ENCODE data around the gene KCNK17.
A peak's percentile ranks its signal among the peaks of the same experiment; 100 is the strongest.

KCNK17 gene

GRCh38 chr6:39335780-39336545 lies 21.7 kb upstream of the KCNK17 start:
- DNase-seq (ENCODE audit: low read depth, low spot score): no peak

DNA sequence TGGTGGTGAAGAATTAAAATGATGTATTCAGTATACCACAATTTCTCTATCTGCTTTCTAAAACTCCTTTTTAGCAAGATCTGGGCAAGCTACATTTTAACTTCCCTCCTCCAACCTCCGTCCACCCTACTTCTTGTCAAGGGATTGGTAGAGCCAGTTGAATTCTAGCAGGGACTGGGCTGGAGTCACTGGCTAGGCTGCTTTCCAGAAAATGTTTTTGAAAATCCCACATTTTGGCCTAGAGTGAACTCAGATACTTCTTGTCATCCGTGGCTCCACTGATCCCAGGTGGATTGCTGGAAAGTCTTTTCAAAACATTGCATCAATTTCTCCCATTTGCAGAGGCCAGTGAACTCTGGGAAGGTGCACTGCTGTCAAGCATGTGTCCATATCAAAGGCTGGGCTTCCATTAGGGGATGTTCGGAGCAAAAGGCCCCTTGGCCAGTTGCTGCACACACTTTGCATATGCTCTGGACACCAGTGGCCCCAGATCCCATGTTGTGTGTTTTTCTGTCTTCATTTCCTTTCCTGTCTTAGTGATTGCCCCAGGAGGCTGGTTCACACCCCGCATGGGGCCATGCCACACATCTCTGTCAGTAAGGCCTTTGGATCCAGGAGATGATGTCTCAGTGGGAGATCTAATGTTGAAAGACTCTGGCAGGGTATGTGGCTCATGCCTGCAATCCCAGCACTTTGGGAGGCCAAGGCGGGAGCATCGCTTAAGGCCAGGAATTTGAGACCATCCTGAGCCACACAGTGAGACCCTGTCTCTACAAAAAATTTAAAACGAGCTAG lies 19.6 kb upstream of the KCNK17 start:
- DNase-seq (ENCODE audit: low read depth, low spot score): no peak

- no peak for DNase-seq (ENCODE audit: low read depth, low spot score)
These were observed 16.3 kb upstream of the KCNK17 start for GRCh38 chr6:39330476-39330875.

- no peak for DNase-seq (ENCODE audit: low read depth, low spot score)
These were observed 15.8 kb upstream of the KCNK17 start for GRCh38 chr6:39330057-39330456.

- no peak for DNase-seq (ENCODE audit: low read depth, low spot score)
These were observed 13.8 kb upstream of the KCNK17 start for GRCh38 chr6:39328066-39328465.

DNA sequence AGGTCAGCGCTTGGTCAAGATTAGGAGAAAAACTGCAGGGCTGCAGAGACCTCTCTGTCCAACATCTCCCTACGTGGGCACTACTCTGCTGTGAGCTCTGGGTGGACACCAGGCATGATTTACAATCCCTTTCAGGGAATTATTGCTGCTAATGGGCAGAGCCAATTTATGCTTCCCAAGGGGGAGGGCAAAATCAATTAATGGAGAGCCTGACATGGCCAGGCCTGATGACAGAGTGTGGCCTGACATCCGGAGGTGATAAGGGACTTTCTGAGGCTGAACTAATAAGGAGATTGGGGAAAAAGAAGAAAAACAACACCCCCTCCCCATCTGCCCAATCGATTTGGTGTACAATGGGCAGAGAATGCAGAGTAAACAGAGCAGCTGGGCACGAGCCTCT lies 13.3 kb upstream of the KCNK17 start:
- no peak for DNase-seq (ENCODE audit: low read depth, low spot score)

DNA sequence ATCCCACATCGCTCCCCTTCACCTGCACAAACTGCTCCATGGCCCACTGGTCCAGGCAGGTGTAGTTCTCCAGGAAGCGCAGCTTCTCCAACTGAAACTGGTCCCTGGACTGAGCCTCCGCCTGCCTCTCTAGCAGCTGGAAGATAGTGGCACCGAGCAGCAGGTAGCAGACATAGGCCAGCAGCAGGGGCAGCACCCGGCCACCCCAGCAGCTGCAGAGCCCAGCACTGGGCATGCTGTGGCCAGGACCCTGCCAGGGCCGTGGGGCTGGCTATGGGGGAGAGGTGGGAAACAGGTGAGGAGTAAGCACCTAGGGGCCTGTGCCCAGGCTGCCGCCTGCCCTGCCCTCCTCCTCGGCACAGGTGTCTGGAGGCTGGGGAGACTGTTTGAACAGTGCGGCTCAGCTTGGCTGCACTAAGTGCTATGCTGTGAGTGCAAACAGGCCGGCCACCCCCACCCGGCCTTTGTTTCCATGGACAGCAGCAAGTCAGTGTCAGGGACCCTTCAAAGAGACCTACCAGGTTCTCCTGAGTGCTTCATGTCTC lies 8.2 kb upstream of the KCNK17 start, which contains the start of gene KCNK16:
Gene KCNK16, minus strand, starts transcription at position 397 of the 545 bp plus-strand sequence. Its CDS starts 162 bp downstream, at position 235.
- DNase-seq (ENCODE audit: low read depth, low spot score): no peak

- no peak for DNase-seq (ENCODE audit: low read depth, low spot score)
These were observed 7.5 kb upstream of the KCNK17 start for GRCh38 chr6:39321761-39322160.

DNA sequence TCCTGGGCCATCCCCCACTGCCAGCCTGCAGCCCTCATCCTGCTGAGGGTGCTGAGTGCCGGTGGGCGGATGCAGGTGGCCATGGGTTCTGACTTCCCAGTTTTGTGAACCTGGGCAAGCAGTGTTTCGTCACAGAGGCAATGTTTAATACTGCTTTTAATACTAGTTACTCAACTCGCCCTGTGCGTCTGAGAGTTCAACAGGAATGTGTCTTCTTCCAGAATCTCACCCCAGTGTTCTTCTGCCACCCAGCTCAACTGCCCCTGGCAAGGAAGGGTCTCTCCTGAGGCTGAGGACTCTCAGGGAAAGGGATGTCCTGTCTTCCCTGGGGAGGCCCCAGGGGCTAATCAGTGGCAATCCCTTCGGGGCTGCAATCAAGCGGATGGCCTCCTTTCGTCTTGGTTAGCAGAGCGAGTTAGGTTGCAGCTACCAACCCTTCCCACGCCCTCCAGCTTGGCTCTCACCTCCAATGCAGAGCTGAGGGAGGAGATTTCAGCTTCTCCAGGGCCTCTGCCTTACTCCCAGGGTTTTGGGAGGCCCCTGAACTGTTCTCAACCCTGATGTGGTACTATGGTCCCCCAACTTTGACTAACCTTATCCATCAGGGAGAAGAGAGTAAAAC lies 6.3 kb upstream of the KCNK17 start:
- DNase-seq (ENCODE audit: low read depth, low spot score): no peak

DNA sequence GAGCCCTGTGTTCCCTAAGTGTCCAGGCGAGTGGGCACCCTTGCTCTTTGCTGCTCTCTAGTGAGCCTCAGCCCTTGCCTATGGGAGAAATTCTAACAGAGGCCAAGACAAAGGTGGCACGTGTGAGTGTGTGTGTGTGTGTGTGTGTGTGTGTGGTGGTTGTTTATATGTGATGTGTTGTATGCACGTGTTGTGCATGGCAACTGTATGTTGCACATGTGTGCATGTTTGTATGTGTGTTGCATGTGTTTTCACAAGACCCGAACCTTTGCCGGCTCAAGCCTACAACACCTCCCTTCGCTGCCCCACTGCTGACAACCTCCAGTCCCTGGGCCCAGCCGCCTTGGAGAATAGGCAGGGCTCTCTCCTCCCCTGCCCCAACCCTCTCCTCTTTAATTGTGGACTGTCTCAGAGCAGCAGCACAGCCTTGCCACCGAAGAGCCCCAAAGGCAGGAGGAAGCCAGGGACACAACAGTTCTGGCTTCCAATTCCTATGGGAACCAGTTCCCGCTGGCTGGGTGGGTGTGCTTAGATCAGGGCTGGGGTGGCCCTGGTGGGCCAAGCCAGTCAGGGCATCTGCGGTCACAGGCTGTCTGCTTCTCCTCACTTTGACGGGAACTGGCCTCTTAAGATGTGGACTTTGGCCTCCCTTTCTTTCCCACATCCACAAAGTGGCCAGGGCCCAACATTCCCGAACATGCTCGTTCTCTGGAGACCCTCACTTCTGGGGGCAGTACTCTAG lies 5.6 kb upstream of the KCNK17 start:
- no peak for DNase-seq (ENCODE audit: low read depth, low spot score)

DNA sequence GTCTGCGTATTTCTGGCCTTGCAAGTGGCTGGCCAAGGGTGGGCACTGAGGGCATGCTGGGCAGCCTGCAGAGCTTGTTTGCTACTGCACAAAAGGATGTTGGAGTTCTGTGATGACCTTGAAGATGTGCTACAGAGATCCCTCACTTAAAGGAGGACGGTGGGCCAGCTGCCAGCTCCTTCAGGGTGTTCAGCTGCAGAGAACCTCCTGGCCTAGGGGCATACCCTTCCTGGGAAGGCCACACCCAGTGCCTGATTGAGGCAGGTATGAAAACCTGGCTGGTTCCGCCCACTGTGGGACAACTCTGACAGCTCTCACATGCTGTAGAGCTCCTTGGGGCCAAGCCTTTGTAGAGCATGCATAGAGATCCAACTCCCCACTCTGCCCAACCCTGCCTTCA lies 3.0 kb upstream of the KCNK17 start:
- DNase-seq (ENCODE audit: low read depth, low spot score): no peak

GRCh38 chr6:39313526-39314272 lies 520 bp downstream of the KCNK17 start:
- DNase-seq (ENCODE audit: low read depth, low spot score): no peak

DNA sequence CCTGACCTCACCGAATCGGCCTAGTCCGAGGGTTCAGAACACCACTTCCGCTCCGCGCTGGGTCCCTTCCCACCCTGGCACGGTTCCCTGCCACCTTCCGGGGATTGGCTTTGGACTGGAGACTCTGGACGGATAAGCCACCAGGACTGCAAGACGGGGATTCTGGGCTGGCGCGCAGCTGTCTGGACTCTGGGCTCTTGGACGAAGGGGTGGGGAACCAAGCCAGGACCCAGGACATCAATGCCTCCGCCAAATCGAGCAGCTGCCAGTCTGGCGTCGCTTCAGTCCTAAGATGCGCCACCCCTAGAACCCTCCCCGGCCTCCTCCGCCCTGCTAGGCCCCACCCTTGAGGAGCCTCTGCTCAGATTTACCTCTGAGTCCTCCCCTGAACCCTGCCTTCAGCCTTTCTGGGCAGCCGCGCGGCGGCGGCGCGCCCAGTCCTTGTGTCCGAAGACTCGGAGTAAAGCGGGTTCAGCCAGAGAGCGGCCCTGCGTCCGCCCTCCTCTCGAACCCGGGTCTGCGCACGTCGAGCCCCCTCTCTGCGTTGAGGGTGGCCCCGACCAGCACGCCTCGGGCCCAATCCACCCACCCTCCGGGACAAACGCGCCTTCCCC lies 1.2 kb downstream of the KCNK17 start:
- no peak for DNase-seq (ENCODE audit: low read depth, low spot score)

DNA sequence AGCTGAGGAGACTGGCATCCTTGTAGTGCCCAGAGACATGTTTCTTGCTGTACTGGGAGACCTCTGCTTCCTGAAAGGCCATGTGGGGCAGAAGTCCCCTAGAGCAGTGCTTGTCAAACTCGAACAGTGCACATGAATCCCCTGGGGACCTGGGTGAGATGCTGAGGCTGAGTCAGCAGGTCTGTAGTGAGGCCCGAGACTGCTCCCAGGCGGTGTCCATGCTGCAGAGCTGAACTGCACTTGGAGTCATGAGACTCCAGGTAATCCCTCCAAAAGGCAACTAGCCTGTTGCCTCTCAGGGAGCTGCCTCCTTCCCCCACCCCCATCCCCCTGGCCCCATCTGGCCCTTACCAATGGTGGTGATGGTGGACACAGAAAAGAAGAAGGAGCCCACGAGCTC lies 3.7 kb downstream of the KCNK17 start:
- DNase-seq (ENCODE audit: low read depth, low spot score): no peak

DNA sequence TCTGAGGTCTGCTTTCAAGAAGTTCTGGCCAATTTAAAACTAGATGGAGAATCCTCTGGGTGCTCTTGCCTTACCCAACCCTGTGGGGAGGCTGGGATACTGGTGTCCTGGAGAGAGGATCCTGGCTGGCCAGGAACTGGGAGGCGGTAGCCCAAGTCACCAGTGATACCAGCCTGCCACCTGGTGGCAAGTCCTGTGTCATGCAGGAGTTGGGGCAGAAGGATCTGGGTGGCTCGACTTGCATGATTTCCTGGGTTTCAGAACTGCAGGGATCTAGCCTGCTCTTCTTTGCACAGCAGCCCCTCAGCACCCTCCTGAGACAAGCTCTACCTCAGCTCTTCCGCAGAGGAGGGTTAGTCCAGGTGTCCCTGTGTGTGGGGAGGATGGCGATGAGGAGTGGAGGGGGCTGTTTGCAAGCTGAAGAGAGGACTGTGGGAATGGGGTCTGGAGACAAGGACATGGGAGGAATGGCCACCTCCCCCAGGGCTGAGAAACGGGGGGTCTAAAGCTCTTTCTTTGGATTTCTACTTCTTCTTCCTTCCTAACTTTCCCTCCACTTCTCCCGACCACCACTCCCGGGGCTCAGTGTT lies 4.2 kb downstream of the KCNK17 start:
- peak; percentile 83 for DNase-seq (ENCODE audit: low read depth, low spot score)

GRCh38 chr6:39307462-39307861 lies 6.8 kb downstream of the KCNK17 start:
- no peak for DNase-seq (ENCODE audit: low read depth, low spot score)

DNA sequence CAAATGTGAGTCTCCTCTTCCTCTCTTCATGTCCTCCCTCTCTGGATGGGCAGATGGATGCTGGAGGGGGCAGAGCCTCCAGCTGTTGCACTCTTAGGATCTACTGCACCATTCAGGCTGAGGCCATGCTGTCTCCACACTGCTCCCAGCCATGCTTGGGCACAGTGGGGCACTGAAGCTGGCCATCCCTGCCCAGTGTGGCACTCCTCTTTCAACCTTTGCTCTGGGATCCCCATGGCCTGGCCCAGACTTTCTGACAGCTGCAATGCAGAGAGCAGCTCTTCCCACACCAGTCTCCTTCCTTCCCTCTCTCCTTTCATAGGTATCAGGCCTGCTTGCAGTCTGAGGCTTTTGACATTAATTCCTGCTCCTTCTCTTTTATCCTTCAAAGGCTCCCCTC lies 9.3 kb downstream of the KCNK17 start:
- no peak for DNase-seq (ENCODE audit: low read depth, low spot score)

GRCh38 chr6:39303425-39304153 lies 10.6 kb downstream of the KCNK17 start:
- no peak for DNase-seq (ENCODE audit: low read depth, low spot score)

Data from astrocyte of the hippocampus (primary cell).